Activated CD8-positive, alpha-beta memory T cell treated with anti-CD3 and anti-CD28 coated beads, Interleukin-2, amount 50 U/mL, for 24 hours (primary cell): ENCODE results near the gene CAMK2A.
"Not testable (repeated sequence)": the region's sequence is repeated elsewhere in the genome, so short reads cannot be mapped to it uniquely, and the experiment has no call there.

Source experiments
- DNase-seq: peaks from one replicate; pipeline ENCODE4 v3.0.0-alpha.2; 2020; ENCODE audit errors: extremely low read depth

The CAMK2A gene

DNA sequence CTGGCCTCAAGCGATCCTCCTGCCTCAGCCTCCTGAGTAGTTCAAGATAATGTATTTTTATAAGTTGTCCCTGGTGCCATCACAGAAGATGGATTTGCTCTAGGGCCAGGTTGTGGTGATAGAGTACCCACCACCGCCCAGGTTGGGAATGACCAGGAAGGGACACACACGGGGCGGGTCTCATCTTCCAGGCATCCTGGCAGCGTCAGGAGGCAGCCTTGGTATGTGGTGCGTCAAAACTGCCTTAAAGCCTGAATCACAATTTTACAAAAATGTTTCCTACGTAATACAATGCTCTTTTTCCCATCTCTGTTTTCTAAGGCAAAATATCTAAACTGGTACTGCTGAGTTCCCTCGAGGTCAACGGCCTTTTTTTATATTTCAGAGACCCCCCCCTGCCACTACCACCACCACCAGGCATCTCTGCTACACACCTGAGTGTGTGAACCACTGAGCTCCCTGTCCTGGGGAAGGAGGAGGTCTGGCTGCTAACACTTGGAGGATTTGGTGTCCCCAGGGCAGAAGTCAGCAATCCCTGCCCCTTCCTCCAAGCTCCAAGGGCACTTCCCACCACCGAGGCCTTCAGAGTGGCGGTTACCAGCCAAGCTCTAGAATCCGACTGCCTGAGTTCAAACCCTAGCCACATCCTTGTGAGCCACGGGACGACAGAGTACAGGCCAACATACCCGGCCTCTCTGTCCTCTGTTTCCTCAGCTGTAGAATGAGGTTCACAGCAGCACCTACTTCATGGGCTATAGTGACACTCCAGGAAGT lies 52.4 kb downstream of the CAMK2A start:
- no peak for DNase-seq

GRCh38 chr5:150236313-150236712 lies 53.3 kb downstream of the CAMK2A start:
- no peak for DNase-seq

DNA sequence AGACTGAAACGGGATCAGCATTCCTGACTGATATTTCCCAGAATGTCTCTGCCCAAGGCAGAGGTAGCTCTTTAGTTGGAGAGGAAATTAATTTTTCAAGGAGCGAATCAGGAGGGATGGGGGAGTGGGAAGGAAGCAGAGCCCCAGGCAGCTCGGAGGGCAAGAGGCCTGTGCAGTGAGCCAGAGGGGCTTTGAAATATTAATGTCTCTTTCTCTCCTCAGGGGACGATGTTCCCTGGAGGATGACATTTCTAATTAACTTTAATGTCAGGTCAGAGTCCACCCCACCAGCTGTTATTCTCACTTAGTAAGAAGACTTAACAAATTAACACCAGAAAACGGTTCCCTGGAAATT lies 54.1 kb downstream of the CAMK2A start:
- no peak for DNase-seq

- DNase-seq, result no peak
Measured at GRCh38 chr5:150234576-150235499, 54.7 kb downstream of the CAMK2A start.

DNA sequence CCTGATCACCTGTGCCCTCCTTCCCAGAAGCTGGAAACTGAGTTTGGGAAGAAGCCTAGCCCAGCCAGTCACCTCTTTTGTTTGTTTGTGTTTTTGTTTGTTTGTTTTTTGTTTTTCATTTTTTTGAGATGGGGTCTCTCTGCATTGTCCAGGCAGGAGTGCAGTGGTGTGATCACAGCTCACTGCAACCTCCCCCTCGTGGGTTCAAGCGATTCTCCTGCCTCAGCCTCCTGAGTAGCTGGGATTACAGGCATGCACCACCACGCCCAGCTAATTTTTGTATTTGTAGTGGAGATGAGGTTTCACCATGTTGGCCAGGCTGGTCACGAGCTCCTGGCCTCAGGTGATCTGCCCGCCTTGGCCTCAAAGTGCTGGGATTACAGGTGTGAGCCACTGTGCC lies 55.9 kb downstream of the CAMK2A start:
- not testable (repeated sequence) for DNase-seq

- DNase-seq, result no peak
Measured at GRCh38 chr5:150230842-150231241, 58.7 kb downstream of the CAMK2A start.

GRCh38 chr5:150229571-150229970 lies 60.0 kb downstream of the CAMK2A start:
- no peak for DNase-seq

DNA sequence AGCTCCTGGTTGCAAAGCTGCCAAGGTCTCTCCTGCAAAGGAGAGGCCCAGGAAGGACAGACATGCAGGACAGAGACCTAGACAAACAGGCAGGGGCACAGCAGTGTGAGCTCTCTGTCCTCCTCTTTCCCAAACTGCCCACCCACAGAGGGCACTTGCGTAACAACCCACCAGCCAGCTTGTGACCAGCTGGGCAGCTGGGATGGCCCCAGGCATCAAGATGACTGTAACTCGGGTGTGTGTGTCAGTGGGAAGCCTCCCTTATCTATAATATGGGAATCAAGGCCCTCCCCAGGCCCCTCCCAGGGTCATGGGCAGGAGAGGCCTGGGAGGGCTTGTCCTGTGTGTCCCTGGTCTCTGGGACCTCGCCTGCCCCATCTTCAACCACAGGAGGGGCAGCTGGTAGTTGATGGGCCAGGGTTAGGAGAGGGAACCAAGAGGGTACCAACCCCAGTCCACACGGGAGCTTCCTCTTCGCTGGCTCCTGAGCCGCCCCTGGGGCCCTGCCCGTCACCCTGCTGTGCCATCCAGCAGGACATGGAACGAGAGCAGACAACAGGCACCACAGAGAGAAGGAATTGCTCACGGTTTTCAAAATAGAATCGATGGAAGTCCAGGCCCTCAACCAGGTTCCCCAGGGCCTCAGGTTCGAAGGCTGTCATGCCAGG lies 61.8 kb downstream of the CAMK2A start:
- DNase-seq, result no peak

DNA sequence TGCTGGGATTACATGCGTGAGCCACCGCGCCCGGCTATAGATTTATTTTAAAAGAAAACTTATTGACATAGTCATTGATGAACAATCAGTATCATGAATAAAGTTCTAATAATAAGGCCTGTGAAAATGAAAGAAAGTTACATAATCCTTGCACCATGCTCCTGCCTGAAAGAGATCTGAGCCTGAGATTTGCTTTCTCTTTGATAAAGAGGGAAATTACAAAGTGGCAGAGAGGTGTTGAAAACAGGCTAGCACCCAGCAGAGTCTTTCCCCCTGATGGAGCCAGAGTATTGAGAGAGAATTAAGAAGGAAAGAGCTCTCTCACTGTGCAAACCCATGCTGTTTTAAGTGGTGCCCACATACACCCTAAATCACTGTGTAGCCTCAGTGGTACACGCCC lies 62.5 kb downstream of the CAMK2A start:
- no peak for DNase-seq

GRCh38 chr5:150224483-150225027 lies 65.0 kb downstream of the CAMK2A start:
- no peak for DNase-seq

DNA sequence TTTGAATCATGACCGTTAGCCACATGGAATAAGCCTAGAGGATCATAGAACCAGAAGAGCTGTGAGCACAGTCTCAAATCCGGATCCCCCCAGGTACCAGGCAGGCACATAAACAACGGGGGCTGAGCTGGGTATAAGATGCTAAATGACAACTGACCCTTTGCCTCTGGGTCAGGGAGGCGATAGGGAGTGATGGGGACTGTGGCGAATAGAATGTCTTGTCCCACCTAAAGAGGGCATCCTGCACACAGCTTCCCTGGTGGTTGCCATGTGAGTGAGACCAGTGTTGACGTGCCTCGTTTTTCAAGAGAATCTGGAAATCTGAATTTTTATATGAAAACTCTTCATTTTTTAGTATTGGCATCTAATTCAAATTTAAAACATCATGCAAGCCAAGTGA lies 66.1 kb downstream of the CAMK2A start:
- no peak for DNase-seq

DNA sequence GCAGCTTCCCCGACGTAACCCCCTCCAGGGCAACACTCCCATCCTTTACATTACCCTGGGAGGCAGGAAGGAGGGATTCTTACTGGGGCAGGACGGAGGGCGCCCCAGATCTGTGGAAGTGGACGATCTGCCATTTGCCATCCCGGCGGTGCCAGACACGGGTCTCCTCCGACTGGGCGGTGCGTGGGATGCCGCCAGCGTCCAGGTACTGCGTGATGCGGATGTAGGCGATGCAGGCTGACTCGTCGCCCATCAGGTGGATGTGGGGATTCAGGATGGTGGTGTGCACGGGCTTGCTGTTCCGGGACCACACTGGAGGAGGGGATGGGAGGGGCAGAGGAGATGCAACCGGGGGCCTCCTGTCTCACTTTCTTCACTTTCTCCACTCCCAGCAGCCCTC lies 66.7 kb downstream of the CAMK2A start:
- no peak for DNase-seq

DNA sequence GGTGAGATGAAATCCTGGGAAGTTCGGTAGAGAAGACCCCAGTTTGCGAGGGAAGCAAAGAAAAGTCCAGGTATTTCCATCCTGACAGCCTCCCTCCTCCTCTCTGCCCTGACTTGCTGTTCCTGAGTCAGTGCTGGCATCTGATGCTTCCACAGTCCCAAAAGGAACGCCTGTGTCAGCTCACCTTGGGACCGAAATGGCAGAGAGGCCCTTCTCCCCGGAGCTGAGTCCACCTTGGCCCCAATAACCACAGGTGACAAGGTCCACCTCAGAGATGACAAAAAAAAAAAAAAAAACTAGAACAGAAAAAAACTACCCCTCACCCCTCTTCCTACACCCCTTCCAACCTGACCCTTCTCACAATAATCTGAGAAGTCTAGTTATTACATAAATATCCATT lies 68.1 kb downstream of the CAMK2A start:
- DNase-seq, result no peak

DNA sequence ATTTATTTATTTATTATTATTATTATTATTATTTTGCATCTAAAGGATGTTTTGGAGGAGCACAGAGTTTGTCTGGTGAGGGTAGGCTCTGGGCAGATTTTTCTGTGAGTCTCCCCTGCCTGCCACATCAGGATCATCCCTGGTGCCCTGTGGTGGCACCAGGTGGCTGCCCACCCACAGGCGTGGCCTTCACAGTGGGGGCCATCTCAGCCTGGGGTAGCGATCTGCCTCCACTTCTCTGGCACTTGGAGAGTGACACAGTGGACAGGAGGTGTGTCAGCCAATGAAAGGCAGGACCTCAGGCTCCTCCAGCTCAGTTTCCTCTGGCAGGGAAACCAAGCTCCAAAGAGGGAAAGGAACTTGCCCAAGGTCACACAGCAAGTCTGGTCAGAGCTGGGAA lies 69.7 kb downstream of the CAMK2A start:
- no peak for DNase-seq

DNA sequence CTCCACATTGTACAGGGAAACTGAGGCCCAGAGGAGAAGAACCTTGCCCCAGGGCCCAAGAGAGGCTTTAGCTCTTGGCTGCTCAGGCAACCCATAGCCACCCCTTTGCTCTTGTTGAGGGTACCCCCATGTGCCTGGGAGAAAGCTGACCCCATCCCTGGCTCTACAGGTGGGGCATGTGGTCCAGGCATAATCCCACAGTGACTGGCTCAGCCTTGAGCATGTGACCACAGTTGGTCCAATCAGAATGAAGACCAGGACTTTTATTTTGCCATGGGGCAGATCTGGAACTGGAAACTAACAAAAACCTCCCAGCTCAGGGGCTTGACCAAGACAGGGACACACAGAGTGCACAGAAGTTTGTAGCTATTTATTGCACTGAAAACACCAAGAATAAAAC lies 70.4 kb downstream of the CAMK2A start:
- no peak for DNase-seq

DNA sequence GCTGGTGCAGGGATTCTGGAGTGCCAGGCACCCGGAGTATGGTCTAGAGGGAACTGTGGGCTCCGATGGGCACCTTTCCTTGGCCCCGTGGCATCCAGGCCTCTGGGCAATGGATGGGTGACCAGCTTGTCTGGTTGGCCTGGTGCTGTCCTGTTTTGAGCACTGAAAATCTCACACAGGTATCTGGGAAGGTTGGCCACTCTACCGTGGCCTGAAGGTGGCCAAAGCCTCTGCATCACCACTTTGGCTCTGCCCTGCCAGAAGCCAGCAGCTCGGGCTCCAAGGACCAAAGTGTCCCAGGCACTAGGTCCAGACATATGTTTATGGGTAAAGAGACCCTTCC lies 70.9 kb downstream of the CAMK2A start:
- no peak for DNase-seq

DNA sequence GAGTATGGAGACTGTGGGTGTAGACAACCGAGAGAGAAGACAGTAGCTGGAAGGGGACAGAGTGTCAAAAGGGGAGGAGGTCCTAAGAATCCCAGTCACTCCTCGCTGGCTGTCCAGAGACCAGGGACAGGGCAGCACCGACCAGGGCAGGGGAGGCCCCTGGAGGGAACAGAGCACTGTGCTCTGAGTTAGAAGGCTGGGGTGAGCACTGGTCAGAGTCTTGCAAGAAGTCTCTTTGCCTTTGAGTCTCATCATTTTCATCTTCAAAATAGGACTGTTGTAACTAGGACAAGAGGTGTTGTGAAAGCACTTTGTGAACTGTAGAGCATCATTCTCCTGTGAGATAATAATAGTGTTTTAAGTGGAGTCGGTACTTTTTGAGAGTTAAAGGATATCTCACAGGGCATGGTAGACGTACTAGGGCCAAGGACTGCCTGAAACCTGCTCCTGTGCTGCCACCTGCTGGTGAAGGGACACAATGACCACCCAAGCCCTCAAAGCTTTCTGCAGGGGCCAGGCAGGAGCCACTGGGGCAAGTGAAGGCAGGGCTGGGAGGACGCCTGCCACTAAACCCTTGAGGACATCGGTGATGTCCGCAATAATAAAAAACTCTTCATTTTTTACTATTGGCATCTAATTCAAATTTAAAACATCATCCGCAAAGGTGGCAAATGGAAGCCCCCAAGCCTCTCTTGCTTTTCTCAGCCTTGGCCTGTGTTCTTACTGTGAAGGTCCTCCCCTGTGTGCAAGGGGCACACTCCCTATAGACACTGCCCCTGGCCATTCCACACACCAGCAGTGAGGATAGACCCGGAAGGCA lies 71.5 kb downstream of the CAMK2A start:
- peak; percentile 39 for DNase-seq

- no peak for DNase-seq
Measured at GRCh38 chr5:150217038-150217437, 72.5 kb downstream of the CAMK2A start.

GRCh38 chr5:150215979-150216944 lies 73.3 kb downstream of the CAMK2A start:
- no peak for DNase-seq

- DNase-seq, result no peak
Measured at GRCh38 chr5:150214289-150214688, 75.3 kb downstream of the CAMK2A start.
